Liver (tissue), 3 donors: ENCODE results near the gene TIMMDC1.

ENCODE experiments used
- ATF3 ChIP-seq: IDR thresholded peaks from 2 replicates; pipeline ENCODE4 v1.6.1; 2016; ENCODE audit warnings: antibody characterized with exemption
- CTCF ChIP-seq: fragments of 150-350 bp; IDR thresholded peaks from 2 replicates; pipeline ENCODE4 v1.5.1; 2017; ENCODE audit warnings: improper control_type of control experiment, low read depth, low read length; ENCODE audit not compliant: missing input control
- donor health status: healthy.
- donor health status: healthy.

- TF ChIP-seq CTCF: no peak
- TF ChIP-seq ATF3: no peak
Measured at GRCh38 chr3:119518026-119518425, 19.7 kb downstream of the TIMMDC1 start.
